ENCODE measurements around the gene OLIG2.

OLIG2 gene

DNA sequence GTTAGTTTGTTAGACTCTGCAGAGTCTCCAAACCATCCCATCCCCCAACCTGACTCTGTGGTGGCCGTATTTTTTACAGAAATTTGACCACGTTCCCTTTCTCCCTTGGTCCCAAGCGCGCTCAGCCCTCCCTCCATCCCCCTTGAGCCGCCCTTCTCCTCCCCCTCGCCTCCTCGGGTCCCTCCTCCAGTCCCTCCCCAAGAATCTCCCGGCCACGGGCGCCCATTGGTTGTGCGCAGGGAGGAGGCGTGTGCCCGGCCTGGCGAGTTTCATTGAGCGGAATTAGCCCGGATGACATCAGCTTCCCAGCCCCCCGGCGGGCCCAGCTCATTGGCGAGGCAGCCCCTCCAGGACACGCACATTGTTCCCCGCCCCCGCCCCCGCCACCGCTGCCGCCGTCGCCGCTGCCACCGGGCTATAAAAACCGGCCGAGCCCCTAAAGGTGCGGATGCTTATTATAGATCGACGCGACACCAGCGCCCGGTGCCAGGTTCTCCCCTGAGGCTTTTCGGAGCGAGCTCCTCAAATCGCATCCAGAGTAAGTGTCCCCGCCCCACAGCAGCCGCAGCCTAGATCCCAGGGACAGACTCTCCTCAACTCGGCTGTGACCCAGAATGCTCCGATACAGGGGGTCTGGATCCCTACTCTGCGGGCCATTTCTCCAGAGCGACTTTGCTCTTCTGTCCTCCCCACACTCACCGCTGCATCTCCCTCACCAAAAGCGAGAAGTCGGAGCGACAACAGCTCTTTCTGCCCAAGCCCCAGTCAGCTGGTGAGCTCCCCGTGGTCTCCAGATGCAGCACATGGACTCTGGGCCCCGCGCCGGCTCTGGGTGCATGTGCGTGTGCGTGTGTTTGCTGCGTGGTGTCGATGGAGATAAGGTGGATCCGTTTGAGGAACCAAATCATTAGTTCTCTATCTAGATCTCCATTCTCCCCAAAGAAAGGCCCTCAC, at the start of gene OLIG2:
TSS of gene OLIG2 (plus strand) at position 447 of the 954 bp plus-strand sequence. CDS start 928 bp downstream, outside the sequence.
- no peak within 1 kb of the TSS for H3K4me3 ChIP-seq (ENCODE audit: low read depth, low read length)
- TF ChIP-seq, protein P1, sequence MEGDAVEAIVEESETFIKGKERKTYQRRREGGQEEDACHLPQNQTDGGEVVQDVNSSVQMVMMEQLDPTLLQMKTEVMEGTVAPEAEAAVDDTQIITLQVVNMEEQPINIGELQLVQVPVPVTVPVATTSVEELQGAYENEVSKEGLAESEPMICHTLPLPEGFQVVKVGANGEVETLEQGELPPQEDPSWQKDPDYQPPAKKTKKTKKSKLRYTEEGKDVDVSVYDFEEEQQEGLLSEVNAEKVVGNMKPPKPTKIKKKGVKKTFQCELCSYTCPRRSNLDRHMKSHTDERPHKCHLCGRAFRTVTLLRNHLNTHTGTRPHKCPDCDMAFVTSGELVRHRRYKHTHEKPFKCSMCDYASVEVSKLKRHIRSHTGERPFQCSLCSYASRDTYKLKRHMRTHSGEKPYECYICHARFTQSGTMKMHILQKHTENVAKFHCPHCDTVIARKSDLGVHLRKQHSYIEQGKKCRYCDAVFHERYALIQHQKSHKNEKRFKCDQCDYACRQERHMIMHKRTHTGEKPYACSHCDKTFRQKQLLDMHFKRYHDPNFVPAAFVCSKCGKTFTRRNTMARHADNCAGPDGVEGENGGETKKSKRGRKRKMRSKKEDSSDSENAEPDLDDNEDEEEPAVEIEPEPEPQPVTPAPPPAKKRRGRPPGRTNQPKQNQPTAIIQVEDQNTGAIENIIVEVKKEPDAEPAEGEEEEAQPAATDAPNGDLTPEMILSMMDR (IDR thresholded peaks at IDR 0.05; ENCODE audit: low read depth, low read length): no peak

DNA sequence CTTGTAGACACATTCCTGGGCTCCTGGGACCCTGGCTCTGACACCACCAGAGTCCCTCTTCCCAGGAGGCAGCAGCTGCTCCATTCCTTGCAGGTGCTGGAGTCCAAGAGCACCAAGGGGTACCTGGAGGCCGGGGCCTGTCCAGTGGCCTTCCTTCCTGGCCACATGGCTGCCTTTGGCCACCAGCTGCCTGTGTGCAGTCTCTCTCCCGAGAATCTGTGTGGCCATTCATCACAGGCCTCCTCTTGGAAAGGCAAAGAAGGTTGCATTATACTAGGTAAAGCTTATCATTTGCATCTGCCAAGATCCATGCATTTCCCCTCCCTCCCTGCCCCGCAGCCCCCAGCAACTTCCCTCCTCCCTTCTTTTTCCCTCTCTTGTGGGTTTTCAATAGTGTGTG, 48.9 kb upstream of the OLIG2 start:
- TF ChIP-seq, protein P1 (IDR thresholded peaks at IDR 0.05; ENCODE audit: low read depth, low read length): no peak
- no peak overlapping the region for H3K4me3 ChIP-seq (ENCODE audit: low read depth, low read length)

DNA sequence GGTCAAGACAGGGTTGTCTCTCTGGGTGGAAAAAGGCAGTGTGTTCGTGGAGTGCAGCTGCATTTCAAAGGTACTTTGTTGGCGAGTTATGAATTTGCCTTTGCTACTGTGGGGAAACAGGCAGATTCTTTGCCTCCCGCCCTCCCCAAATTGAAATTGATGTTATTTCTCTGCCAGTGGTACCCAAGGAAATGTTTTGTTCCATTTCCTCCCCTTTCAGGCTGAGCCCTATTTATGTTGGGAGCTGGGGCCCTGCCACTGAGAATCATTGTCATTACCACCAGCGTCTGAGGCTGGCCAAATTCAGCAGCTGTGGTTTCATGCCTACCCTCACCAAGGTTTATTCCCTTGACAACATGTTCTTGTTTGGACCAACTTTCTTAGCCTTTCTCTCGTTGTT, 48.5 kb upstream of the OLIG2 start:
- no peak overlapping the region for H3K4me3 ChIP-seq (ENCODE audit: low read depth, low read length)
- TF ChIP-seq, protein P1 (IDR thresholded peaks at IDR 0.05; ENCODE audit: low read depth, low read length): no peak

DNA sequence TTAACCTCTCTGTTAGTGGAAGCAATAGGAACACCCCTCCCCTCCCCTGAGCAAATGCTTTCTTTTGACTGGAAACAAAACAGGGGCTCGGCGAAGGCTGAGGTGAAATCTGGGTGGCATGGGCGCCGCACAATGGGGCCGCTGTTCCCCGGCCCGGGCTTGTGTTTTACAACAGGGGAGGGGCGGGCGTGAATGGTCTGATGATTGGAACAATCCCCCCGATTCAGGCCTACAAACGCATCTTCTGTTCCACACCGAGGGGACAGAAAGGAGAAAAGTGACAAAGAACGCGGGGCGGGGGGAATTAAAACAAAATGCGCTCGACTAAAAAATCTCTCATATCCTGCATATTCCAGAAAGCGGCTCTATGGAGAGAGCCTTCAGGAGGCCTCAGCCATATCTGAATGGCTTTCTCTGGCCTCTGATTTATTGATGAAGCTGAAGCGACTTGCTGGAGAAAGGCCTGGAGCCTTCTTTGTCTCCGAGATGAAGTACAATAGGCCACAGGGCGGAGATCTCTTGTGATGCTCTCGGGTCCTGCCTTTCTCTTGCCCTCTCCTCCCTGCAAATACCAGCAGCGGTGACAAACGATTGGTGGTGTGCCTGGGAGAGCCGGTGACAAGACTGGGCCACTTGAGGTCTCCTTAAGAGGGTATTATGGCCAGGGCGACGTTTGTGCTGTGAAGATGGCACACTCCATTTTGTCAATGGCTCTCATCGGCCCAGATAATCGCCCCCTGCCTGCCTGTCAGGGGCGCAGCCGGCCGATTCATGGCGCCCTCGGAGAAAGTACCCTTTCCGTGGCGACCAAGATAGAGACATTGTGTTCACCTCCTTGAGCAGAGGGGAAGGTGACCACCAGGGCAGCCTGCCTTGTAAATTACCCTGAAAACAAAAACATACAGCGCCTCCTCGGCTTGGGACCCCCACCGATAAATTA, 47.1 kb upstream of the OLIG2 start:
- TF ChIP-seq, protein P1 (IDR thresholded peaks at IDR 0.05; ENCODE audit: low read depth, low read length): no peak
- H3K4me3 ChIP-seq (ENCODE audit: low read depth, low read length): no peak overlapping the region

DNA sequence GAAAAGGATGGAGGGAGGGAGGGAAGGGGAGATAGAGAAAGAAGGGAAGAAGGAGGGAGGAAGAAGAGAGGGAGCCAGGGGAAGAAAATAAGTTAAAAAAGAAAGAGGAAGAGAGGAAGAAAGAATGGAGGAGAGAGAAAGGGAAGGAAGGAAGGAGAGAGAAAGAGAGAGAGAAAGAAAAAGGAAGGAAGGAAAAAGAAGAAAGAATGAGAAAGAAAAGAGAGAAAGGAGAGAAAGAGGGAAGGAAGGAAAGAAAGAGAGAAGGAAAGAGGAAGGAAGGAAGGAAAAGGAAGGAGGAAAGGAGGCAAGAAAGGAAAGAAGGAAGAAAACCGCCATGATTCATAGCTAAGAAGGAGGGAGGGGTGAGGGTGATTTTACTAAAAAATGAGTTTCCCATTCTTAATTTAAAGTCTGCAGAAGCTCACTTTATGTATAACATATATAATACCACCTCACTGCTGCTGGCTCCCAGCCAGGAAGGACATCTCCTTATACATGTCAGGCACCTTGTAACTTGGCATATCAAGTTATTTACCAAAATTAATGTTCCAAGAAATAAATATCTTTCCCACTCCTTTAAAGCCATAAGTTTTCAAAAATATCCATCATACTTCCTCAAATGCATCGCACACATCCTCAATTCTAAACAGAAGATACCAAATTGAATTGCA, 46.0 kb upstream of the OLIG2 start:
- H3K4me3 ChIP-seq (ENCODE audit: low read depth, low read length): no peak overlapping the region
- TF ChIP-seq, protein P1 (IDR thresholded peaks at IDR 0.05; ENCODE audit: low read depth, low read length): no peak

DNA sequence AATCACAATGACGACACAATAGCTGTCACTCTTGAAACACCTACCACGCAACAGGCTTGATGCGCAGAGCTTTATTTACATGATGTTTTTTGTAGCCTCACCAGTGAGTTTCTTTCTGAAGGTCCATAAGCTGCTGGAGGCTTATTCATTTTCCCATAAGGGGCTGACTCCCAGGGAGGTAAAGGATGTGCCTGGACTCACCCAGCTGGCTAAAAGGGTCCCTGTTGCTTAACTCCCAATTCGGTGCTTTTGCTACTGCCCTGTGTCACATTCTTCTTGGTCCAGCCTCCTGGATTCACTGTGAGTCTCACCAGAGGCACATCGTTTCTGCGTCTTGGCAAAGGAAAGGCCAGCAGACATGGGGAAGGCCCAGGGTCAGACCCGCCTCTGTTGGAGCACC, 44.6 kb upstream of the OLIG2 start:
- no peak overlapping the region for H3K4me3 ChIP-seq (ENCODE audit: low read depth, low read length)
- TF ChIP-seq, protein P1 (IDR thresholded peaks at IDR 0.05; ENCODE audit: low read depth, low read length): no peak

Data from WI38 (cell line).